ENCODE results near the gene C12orf43. TPM values are rescaled to one million over a fixed set of nuclear protein-coding genes. Genes with fewer than 3 reads are reported as not detected.

C12orf43 gene
- total RNA-seq, 4 donors from 2014 or later = 7.3 to 16.0 (median 14.1) TPM

- ATAC-seq (ENCODE audit: low FRiP score) (no peak), DNase-seq (ENCODE audit: low spot score) (no peak)
- TF ChIP-seq CTCF (IDR thresholded peaks at IDR 0.05) = no peak
Observed at GRCh38 chr12:120977531-120978295, 38.6 kb downstream of the C12orf43 start.

DNA sequence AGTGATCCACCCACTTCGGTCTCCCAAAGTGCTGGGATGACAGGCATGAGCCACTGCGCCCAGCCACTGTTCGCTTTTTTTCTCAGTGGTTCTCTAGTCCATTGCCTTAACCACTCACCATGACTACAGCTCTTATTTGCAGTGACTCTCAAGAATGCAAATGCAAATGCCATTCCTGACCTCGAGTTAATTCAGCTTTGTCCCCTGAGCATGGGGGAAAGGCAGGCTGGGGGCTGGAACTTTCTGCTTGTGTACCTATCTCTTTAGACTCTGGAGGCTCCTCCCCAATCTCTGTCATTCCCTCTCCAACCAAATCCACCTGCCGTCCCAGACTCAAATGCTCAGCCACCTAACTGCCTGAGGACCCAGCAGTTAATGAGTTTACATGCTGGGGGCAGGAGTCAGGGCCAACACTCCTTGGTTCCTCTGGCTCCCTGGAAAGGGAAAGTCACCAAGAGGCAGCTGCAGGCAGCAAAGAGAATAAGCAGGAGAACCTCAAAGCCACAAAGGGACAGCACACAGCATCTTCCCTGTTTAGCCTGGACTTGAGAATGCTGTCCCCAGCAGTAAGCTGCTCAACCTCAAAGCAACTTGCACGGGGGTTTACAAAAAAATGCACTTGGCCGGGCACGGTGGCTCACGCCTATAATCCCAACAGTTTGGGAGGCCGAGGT lies 43.3 kb downstream of the C12orf43 start:
- DNase-seq (ENCODE audit: low spot score) (no peak), ATAC-seq (ENCODE audit: low FRiP score) (no peak)

GRCh38 chr12:120971299-120972180 lies 44.7 kb downstream of the C12orf43 start:
- no peak for DNase-seq (ENCODE audit: low spot score)
- peak in 1 of 3 donors; percentile 7 for TF ChIP-seq CTCF (IDR thresholded peaks at IDR 0.05)

More for the DNA sequence above, 43.3 kb downstream of the C12orf43 start:
- TF ChIP-seq CTCF (IDR thresholded peaks at IDR 0.05) = no peak

GRCh38 chr12:120970310-120970709 lies 46.0 kb downstream of the C12orf43 start:
- ATAC-seq (ENCODE audit: low FRiP score) (no peak), DNase-seq (ENCODE audit: low spot score) (no peak)

More at GRCh38 chr12:120971299-120972180, 44.7 kb downstream of the C12orf43 start:
- peak; percentile 48 for ATAC-seq (ENCODE audit: low FRiP score)

DNA sequence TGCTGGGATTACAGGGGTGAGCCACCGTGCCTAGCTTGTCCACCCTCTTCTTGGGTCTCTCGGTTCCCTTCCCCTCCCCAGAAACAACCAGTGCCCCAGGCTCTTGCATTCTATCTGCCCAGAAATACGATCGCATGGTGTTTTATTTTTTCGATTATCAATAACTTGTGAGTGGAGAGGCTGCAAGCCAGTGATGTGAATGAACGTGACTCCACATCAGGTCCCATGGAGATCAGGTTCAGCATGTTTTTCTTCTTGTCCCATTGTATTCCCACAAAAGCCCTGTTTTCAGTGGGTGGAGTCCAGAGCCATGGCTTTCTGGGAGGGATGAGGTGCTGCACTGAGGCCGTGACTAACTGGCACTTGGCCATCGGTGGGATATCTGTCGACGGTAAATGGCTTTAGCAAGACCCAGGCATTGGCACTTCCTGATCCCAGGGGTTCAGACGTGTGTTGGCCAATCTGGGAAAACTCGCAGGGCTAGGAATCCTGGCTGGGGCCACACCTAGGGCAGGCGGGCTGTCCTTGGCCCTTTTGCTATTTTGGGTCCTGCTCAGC lies 50.7 kb downstream of the C12orf43 start:
- no peak for ATAC-seq (ENCODE audit: low FRiP score)
- no peak for TF ChIP-seq CTCF (IDR thresholded peaks at IDR 0.05)

More at GRCh38 chr12:120970310-120970709, 46.0 kb downstream of the C12orf43 start:
- no peak for TF ChIP-seq CTCF (IDR thresholded peaks at IDR 0.05)

DNA sequence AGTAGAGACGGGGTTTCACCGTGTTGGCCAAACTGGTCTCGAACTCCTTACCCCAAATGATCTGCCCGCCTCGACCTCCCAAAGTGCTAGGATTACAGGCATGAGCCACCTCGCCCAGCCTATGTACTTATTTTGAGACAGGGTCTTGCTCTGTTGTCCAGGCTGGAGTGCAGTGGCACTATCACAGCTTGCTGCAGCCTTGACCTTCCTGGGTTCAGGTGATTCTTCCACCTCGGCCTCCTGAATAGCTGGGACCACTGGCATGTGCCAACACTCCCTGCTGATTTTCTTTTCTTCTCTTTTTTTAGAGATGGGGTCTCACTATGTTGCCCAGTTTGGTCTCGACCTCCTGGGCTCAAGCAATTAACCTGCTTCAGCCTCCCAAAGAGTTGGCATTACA lies 52.0 kb downstream of the C12orf43 start:
- DNase-seq (ENCODE audit: low spot score) (no peak), ATAC-seq (ENCODE audit: low FRiP score) (no peak)
- no peak for TF ChIP-seq CTCF (IDR thresholded peaks at IDR 0.05)

More for the DNA sequence above, 50.7 kb downstream of the C12orf43 start:
- no peak for DNase-seq (ENCODE audit: low spot score)
